ENCODE measurements around the gene UGT3A1. TPM values are rescaled to one million over a fixed set of nuclear protein-coding genes. Genes with fewer than 3 reads are reported as not detected.

UGT3A1 gene
- polyA plus RNA-seq, 1 of the 3 experiments (the other 2 are of a cell fraction): not detected

DNA sequence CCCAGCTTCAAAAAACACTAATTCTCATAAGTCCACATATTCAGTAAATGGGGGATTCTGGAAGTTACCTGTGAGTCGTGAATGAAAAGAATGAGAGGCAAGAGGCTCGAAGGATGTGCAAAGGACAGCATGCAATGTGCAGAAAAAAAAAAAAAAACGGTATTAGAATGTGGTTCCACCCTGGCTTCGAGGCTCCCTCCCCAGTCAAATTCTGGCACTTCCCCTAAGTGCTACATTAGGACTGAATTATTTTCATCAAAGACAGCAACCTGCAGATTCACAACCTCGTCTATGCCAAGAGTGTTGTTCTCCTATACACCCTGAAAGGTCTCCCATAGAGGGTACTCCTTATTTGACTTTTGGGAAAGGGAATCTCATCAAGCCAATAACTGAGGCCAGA lies 69.3 kb downstream of the UGT3A1 start:
- Histone ChIP-seq H2AFZ (ENCODE audit: low read depth) (no peak overlapping the region), H3K4me1 (ENCODE audit: control insufficient read depth in 1 of 2, insufficient read depth in 2 of 2, low read depth in 1 of 2, low read length in 1 of 2) (peaks cover 0 to 5% of the 10 kb centered on the region in 2 experiments; a peak in 2 of 4 replicates), H3K4me2 (no peak overlapping the region), H3K36me3 (replicated peaks in 1 of 2; ENCODE audit: control insufficient read depth in 1 of 2, insufficient read depth in 2 of 2, low read length in 1 of 2) (no peaks in the 10 kb centered on the region), H3K9ac (no peak overlapping the region), H3K4me3 (ENCODE audit: low read depth in 2 of 2, low read length in 1 of 2) (no peak overlapping the region), H4K20me1 (ENCODE audit: insufficient read depth) (no peaks in the 10 kb centered on the region), H3K9me2 (no peaks in the 10 kb centered on the region), H3F3A (replicated peaks; ENCODE audit: insufficient read depth) (peaks cover 5% of the 10 kb centered on the region), H3K79me2 (ENCODE audit: insufficient read depth) (no peaks in the 10 kb centered on the region), H3K27ac (ENCODE audit: low read depth in 2 of 2, low read length in 1 of 2) (no peak overlapping the region), H3K9me3 (no peaks in the 10 kb centered on the region), H3K27me3 (ENCODE audit: insufficient read depth) (no peaks in the 10 kb centered on the region)
- DNase-seq: no peak
- WGBS (ENCODE audit: low lambda C conversion rate): 59% methylated on average over 5 of the region's 5 CpGs
- ChIA-PET POLR2A (no interaction called here), CTCF (interaction anchor here (3.3 kb wide), 1 partner anchor 145 kb away, joined by 19 read pairs; no protein-coding TSS in a partner anchor)
- TF ChIP-seq RFX5 (IDR thresholded peaks at IDR 0.05; ENCODE audit: low read length) (no peak), MXI1 (IDR thresholded peaks at IDR 0.05; ENCODE audit: low read depth, low read length) (no peak), FOXJ3 (CRISPR knock-in tag; IDR thresholded peaks at IDR 0.05) (no peak), ZBTB33 (IDR thresholded peaks at IDR 0.05; ENCODE audit: borderline replicate concordance, low read depth) (no peak), POLR2AphosphoS5 (IDR thresholded peaks at IDR 0.05; ENCODE audit: low read depth, low read length) (no peak), RXRA (IDR thresholded peaks at IDR 0.05; ENCODE audit: borderline replicate concordance, low read depth) (no peak), NRF1 (IDR thresholded peaks at IDR 0.05; ENCODE audit: low read depth, low read length) (no peak)
- TF ChIP-seq, protein P1, sequence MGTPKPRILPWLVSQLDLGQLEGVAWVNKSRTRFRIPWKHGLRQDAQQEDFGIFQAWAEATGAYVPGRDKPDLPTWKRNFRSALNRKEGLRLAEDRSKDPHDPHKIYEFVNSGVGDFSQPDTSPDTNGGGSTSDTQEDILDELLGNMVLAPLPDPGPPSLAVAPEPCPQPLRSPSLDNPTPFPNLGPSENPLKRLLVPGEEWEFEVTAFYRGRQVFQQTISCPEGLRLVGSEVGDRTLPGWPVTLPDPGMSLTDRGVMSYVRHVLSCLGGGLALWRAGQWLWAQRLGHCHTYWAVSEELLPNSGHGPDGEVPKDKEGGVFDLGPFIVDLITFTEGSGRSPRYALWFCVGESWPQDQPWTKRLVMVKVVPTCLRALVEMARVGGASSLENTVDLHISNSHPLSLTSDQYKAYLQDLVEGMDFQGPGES (IDR thresholded peaks at IDR 0.05; ENCODE audit: low read depth, low read length): no peak

DNA sequence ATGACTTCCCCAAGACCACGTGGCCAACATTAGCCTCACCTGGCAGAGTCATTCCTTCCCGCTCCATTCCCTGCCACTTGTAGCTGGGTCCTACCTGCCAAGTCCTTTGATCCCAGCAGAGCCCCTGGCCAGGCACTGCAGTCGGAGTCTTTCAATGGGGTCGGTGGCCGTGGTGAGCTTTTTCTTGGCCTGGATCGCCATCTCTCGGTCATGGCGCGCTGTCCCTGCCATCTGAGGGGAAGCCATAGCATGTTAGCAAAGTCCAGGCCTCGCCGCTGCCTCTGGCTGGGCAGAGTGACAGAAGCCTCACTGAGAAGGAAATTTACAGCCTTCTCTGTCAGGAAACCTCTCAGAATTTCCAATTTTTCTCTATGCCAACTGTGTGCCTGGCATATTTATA lies 70.3 kb downstream of the UGT3A1 start:
- H4K20me1 ChIP-seq (ENCODE audit: insufficient read depth): no peaks in the 10 kb centered on the region
- peak; percentile 33 for DNase-seq
- H3K4me1 ChIP-seq (ENCODE audit: control insufficient read depth in 1 of 2, insufficient read depth in 2 of 2, low read depth in 1 of 2, low read length in 1 of 2): peaks cover 0 to 3% of the 10 kb centered on the region in 2 experiments; a peak in 2 of 4 replicates
- ChIA-PET CTCF (interaction anchor here (1.1 to 3.3 kb wide), 3 partner anchors 9 to 144 kb away, joined by 4 to 19 read pairs (median 5); no protein-coding TSS in a partner anchor), POLR2A (no interaction called here)
- no peak overlapping the region for H3K9ac ChIP-seq
- H2AFZ ChIP-seq (ENCODE audit: low read depth): no peak overlapping the region
- no peaks in the 10 kb centered on the region for H3K36me3 ChIP-seq (replicated peaks in 1 of 2; ENCODE audit: control insufficient read depth in 1 of 2, insufficient read depth in 2 of 2, low read length in 1 of 2)
- H3K9me3 ChIP-seq: no peaks in the 10 kb centered on the region
- WGBS (ENCODE audit: low lambda C conversion rate): 41% methylated on average over 8 of the region's 11 CpGs
- H3K4me3 ChIP-seq (ENCODE audit: low read depth in 2 of 2, low read length in 1 of 2): no peak overlapping the region
- H3K4me2 ChIP-seq: no peak overlapping the region
- no peaks in the 10 kb centered on the region for H3K79me2 ChIP-seq (ENCODE audit: insufficient read depth)
- no peaks in the 10 kb centered on the region for H3K9me2 ChIP-seq
- H3F3A ChIP-seq (replicated peaks; ENCODE audit: insufficient read depth): peaks cover 5% of the 10 kb centered on the region
- no peaks in the 10 kb centered on the region for H3K27me3 ChIP-seq (ENCODE audit: insufficient read depth)
- H3K27ac ChIP-seq (ENCODE audit: low read depth in 2 of 2, low read length in 1 of 2): no peak overlapping the region
- TF ChIP-seq SMC3 (IDR thresholded peaks at IDR 0.05; ENCODE audit: low read depth, low read length) (0 out of 2 replicates have a peak, but pooled peaks have one; percentile 19), RAD21 (IDR thresholded peaks at IDR 0.05; ENCODE audit: low read length) (peak; percentile 55), MXI1 (IDR thresholded peaks at IDR 0.05; ENCODE audit: low read depth, low read length) (no peak), GATA2 (CRISPR knock-in tag; IDR thresholded peaks at IDR 0.05) (no peak), CHD2 (IDR thresholded peaks at IDR 0.05; ENCODE audit: low read length, partially characterized antibody) (no peak), MEF2A (IDR thresholded peaks at IDR 0.05; ENCODE audit: borderline replicate concordance, low read depth) (no peak), RXRA (IDR thresholded peaks at IDR 0.05; ENCODE audit: borderline replicate concordance, low read depth) (no peak), MAX (IDR thresholded peaks at IDR 0.05; ENCODE audit: low read depth) (no peak), CTCF (IDR thresholded peaks at IDR 0.05) (peak; percentile 50), RCOR1 (IDR thresholded peaks at IDR 0.05; ENCODE audit: low read length) (no peak), YY1 (IDR thresholded peaks at IDR 0.05; ENCODE audit: low read depth) (no peak), EP300 (IDR thresholded peaks at IDR 0.05; ENCODE audit: borderline replicate concordance in 1 of 2, low read depth in 1 of 2, low read length in 1 of 2) (no peak)
- TF ChIP-seq, protein P2, sequence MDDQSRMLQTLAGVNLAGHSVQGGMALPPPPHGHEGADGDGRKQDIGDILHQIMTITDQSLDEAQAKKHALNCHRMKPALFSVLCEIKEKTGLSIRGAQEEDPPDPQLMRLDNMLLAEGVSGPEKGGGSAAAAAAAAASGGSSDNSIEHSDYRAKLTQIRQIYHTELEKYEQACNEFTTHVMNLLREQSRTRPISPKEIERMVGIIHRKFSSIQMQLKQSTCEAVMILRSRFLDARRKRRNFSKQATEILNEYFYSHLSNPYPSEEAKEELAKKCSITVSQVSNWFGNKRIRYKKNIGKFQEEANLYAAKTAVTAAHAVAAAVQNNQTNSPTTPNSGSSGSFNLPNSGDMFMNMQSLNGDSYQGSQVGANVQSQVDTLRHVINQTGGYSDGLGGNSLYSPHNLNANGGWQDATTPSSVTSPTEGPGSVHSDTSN (IDR thresholded peaks at IDR 0.05): no peak
- TF ChIP-seq, protein P3, sequence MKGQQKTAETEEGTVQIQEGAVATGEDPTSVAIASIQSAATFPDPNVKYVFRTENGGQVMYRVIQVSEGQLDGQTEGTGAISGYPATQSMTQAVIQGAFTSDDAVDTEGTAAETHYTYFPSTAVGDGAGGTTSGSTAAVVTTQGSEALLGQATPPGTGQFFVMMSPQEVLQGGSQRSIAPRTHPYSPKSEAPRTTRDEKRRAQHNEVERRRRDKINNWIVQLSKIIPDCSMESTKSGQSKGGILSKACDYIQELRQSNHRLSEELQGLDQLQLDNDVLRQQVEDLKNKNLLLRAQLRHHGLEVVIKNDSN (IDR thresholded peaks at IDR 0.05; ENCODE audit: borderline replicate concordance, low read depth): no peak
